Measurements from ENCODE around the gene IL32. TPM values are rescaled to one million over a fixed set of nuclear protein-coding genes. Genes with fewer than 3 reads are reported as not detected.
"Not testable (repeated sequence)": the region's sequence is repeated elsewhere in the genome, so short reads cannot be mapped to it uniquely, and the experiment has no call there.

The IL32 gene
- total and polyA plus RNA-seq, 8 donors, result 59.4 to 310 (median 65.5) TPM

DNA sequence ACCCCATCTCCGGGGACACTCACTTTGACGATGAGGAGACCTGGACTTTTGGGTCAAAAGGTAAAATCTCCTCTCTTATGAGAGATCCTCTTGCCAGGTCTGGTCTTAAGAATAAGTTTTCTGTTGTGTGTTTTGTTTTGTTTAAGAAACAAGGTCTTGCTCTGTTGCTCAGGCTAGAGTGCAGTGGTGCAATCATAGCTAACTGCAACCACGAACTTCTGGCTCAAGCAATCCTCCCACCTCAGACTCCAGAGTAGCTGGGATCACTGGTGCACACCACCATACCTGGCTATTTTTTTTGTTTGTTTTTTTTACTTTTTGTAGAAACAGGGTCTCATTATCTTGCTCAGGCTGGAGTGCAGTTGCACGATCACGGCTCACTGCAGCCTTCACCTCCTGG lies 15.0 kb upstream of the IL32 start:
- peaks cover 12 to 66% of the 10 kb centered on the region in 2 donors for H3K4me1 ChIP-seq
- peaks cover 35 to 49% of the 10 kb centered on the region in 2 donors for H3K27me3 ChIP-seq
- H3K4me3 ChIP-seq, result peak overlapping the region in 1 of 2 donors; percentile 3
- ATAC-seq, result no peak
- H3K9me3 ChIP-seq, result no peaks in the 10 kb centered on the region
- DNase-seq, result no peak
- TF ChIP-seq, protein P1, sequence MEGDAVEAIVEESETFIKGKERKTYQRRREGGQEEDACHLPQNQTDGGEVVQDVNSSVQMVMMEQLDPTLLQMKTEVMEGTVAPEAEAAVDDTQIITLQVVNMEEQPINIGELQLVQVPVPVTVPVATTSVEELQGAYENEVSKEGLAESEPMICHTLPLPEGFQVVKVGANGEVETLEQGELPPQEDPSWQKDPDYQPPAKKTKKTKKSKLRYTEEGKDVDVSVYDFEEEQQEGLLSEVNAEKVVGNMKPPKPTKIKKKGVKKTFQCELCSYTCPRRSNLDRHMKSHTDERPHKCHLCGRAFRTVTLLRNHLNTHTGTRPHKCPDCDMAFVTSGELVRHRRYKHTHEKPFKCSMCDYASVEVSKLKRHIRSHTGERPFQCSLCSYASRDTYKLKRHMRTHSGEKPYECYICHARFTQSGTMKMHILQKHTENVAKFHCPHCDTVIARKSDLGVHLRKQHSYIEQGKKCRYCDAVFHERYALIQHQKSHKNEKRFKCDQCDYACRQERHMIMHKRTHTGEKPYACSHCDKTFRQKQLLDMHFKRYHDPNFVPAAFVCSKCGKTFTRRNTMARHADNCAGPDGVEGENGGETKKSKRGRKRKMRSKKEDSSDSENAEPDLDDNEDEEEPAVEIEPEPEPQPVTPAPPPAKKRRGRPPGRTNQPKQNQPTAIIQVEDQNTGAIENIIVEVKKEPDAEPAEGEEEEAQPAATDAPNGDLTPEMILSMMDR (IDR thresholded peaks at IDR 0.05), result no peak
- no peaks in the 10 kb centered on the region for H3K36me3 ChIP-seq
- peak overlapping the region in 1 of 2 donors; percentile 86 for H3K27ac ChIP-seq
- intact Hi-C loops (cut with DNase I), result no loop called here

DNA sequence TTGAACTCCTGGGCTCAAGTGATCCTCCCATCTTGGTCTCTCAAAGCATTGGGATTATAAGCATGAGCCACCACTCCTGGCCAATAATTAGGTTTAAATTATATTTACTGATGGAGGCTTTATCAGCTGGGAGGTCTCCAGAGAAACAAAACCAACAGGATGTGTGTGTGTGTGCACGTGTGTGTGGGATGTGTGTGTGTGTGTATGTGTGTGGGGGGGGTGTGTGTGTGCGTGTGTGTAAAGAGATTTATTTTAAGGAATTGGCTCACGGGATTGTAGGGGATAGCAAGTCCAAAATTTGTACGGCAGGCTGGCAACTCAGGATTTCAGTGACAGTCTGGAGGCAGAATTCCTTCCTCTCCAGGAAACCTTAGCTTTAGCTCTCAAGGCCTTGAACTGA lies 14.4 kb upstream of the IL32 start:
- H3K27ac ChIP-seq, result peak overlapping the region in 1 of 2 donors; percentile 86
- intact Hi-C loops (cut with DNase I), result no loop called here
- peaks cover 7 to 64% of the 10 kb centered on the region in 2 donors for H3K4me1 ChIP-seq
- TF ChIP-seq, protein P1 (IDR thresholded peaks at IDR 0.05), result no peak
- no peak for ATAC-seq
- H3K4me3 ChIP-seq, result peak overlapping the region in 1 of 2 donors; percentile 3
- peaks cover 30 to 44% of the 10 kb centered on the region in 2 donors for H3K27me3 ChIP-seq
- DNase-seq, result no peak
- H3K36me3 ChIP-seq, result no peaks in the 10 kb centered on the region
- no peaks in the 10 kb centered on the region for H3K9me3 ChIP-seq

DNA sequence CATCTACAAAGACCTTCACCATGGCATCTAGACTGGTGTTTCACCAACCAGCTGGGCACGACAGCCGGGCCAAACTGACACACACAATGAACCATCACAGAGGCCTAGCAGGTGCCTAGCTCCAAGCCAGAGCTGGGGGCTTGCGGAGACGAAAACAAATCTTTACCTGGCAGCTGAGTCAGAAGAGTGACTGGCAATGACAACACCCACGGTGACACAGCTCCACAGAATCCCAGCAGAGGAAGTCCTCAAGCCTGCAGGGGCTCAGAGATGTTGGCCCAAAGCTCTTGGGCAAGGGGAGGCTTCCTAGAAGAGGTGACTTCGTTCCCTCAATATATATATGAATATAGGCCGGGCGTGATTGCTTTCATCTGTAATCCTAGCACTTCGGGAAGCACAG lies 13.9 kb upstream of the IL32 start:
- H3K27ac ChIP-seq, result peak overlapping the region in 1 of 2 donors; percentile 86
- peaks cover 25 to 39% of the 10 kb centered on the region in 2 donors for H3K27me3 ChIP-seq
- no peak overlapping the region for H3K4me3 ChIP-seq
- intact Hi-C loops (cut with DNase I), result no loop called here
- H3K9me3 ChIP-seq, result no peaks in the 10 kb centered on the region
- DNase-seq (no peak), ATAC-seq (no peak)
- no peaks in the 10 kb centered on the region for H3K36me3 ChIP-seq
- H3K4me1 ChIP-seq, result peaks cover 2 to 64% of the 10 kb centered on the region in 2 donors
- TF ChIP-seq, protein P1 (IDR thresholded peaks at IDR 0.05), result no peak

DNA sequence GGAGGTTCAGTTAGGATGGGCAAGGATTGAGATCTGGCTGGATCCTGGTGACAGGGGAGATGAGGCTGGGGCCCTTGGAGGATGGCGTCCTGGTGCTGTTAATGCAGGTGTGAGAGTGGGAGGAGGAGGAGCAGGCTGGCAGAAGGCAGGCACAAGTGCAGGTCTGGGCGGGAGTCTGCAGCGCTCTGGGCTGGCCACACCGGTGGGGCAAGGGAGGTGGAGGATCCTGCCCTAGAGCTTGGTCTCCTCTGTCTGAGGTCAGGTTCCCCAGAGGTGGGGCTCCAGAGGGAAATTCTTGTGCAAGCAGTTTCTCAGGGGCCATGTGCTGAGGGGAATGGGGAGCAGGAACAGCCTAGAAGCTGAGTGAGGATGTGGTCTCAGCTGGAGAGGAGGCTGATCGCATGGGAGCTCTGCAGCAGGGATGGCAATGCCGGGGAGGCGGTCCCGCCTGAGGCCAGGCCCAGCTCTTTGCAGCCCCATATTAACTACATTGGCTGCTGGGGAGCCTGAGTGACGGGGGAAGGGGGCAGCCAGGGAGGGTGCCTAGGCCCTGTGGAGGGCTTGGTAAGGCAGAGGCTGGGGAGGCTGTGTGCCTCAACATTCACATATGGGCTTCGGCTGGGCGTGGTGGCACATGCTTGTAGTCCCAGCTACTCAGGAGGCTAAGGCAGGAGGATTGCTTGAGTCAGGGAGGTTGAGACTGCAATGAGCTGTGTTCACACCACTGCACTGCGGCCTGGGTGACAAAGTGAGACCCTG lies 12.7 kb upstream of the IL32 start:
- H3K9me3 ChIP-seq; ATAC-seq; H3K4me3 ChIP-seq; DNase-seq; H3K36me3 ChIP-seq; intact Hi-C loops (cut with DNase I): not testable (repeated sequence)
- peaks cover 14 to 27% of the 10 kb centered on the region in 2 donors for H3K27me3 ChIP-seq
- peak overlapping the region in 1 of 2 donors; percentile 86 for H3K27ac ChIP-seq
- peaks cover 0 to 71% of the 10 kb centered on the region in 2 donors for H3K4me1 ChIP-seq

DNA sequence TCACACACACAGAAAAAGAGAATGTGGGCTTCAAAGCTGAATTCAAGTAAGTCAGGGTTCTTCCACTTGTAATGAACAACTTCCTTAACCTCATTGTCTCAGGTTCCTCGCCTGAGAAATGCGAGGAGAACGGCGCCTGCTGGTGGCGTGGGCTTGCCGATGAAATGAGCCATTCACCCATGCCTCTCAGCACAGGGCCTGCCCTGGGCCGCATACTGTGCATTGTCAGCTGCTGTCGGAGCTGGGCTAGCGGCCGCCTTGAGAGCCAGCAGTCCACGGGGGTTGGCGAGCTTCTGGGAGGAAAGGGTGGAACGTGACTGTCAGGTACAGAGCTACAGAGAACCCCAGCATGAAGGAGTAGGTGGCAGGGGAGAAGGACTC lies 12.1 kb upstream of the IL32 start:
- Histone ChIP-seq H3K27ac (peak overlapping the region in 1 of 2 donors; percentile 86), H3K27me3 (peaks cover 14 to 21% of the 10 kb centered on the region in 2 donors), H3K4me1 (peaks cover 6 to 72% of the 10 kb centered on the region in 2 donors)
- intact Hi-C loops (cut with DNase I); DNase-seq; H3K9me3 ChIP-seq; ATAC-seq; H3K36me3 ChIP-seq; H3K4me3 ChIP-seq: not testable (repeated sequence)

DNA sequence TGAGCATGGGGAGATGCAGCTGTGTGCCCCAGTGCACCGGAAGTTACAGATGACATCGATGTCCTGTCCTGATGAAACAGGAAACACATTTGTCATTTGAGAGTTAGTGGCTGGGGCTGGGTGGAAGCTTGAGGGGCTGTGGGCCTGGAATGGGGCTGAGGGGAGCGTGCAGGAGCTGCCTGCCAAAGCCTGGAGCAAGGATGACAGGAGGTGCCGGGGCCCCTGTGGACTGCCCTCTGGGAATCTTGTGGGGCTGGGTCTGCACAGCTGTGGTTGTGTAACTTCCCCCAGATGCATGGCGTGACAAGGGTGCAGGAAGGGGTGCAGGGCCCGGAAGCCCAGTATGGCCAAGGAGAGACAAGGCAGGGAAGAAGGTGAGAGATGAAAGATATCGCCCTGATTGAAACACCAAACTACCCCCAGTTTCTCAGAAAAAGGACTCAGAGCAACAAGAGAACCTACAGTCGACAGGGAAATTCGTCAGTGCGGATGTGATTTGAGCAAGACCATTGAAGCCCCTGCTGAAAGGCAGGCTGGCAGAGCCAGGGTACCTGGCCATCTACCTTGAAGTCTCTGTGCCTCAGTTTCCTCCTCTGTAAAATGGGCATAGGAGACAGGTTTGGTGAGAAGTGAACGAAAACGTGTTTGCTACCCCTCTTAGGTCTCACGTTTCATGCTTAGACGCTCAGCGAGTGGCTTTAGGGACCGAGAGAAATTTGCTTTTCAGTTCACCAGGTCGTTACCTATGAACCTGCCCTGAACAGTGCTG lies 10.3 kb upstream of the IL32 start:
- intact Hi-C loops (cut with DNase I), result no loop called here
- DNase-seq (no peak), ATAC-seq (no peak)
- TF ChIP-seq, protein P1 (IDR thresholded peaks at IDR 0.05), result no peak
- H3K9me3 ChIP-seq, result no peaks in the 10 kb centered on the region
- peak overlapping the region in 1 of 2 donors; percentile 13 for H3K4me3 ChIP-seq
- peak overlapping the region in 1 of 2 donors; percentile 82 for H3K27ac ChIP-seq
- H3K4me1 ChIP-seq, result peaks cover 12 to 74% of the 10 kb centered on the region in 2 donors
- H3K27me3 ChIP-seq, result peaks cover 0 to 3% of the 10 kb centered on the region in 2 donors
- peaks cover 0 to 6% of the 10 kb centered on the region in 2 donors for H3K36me3 ChIP-seq

DNA sequence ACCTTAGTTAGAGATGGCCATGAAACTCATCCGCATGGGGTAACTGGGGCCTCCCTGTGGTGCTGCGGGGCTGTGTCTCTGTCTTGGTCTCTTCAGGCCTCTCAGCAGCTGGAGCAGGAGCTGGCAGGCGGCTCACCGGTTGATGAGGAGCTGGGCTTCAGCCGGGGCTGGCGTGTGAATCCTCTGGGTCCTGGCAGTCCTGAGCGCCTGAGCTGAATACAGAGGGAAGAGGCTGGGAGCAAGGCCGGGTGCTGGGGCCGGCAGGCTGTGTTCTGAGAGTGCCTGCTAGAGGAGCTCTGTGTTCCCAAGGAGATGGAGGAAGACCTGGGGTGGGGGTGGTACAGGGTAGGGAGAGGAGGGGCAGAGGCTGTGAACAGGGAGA lies 9.7 kb upstream of the IL32 start:
- H3K36me3 ChIP-seq; H3K27me3 ChIP-seq; H3K4me3 ChIP-seq; H3K9me3 ChIP-seq; DNase-seq; ATAC-seq; intact Hi-C loops (cut with DNase I): not testable (repeated sequence)
- Histone ChIP-seq H3K27ac (peak overlapping the region in 1 of 2 donors; percentile 82), H3K4me1 (peaks cover 12 to 71% of the 10 kb centered on the region in 2 donors)
